HG03139 (cell line): ENCODE data around the gene LMBRD2.
"Not testable (repeated sequence)": the region's sequence is repeated elsewhere in the genome, so short reads cannot be mapped to it uniquely, and the experiment has no call there.

ENCODE experiments used
- ATAC-seq: cut with Tn5 transposase; IDR thresholded peaks from one replicate; pipeline ENCODE4 v1.9.1; 2021; ENCODE audit not compliant: unreplicated experiment

Gene LMBRD2

GRCh38 chr5:36162810-36163486 lies 11.3 kb upstream of the LMBRD2 start:
- ATAC-seq = no peak

GRCh38 chr5:36161361-36161760 lies 9.7 kb upstream of the LMBRD2 start:
- ATAC-seq = no peak

- no peak for ATAC-seq
Observed at GRCh38 chr5:36160617-36161016, 8.9 kb upstream of the LMBRD2 start.

GRCh38 chr5:36158144-36158543 lies 6.5 kb upstream of the LMBRD2 start:
- ATAC-seq = no peak

GRCh38 chr5:36156619-36157018 lies 4.9 kb upstream of the LMBRD2 start:
- ATAC-seq = no peak

- ATAC-seq = no peak
Observed at GRCh38 chr5:36156121-36156601, 4.5 kb upstream of the LMBRD2 start.

GRCh38 chr5:36155291-36155690 lies 3.6 kb upstream of the LMBRD2 start:
- ATAC-seq = no peak

- no peak for ATAC-seq
Observed at GRCh38 chr5:36153726-36154125, 2.0 kb upstream of the LMBRD2 start.

- ATAC-seq = no peak
Observed at GRCh38 chr5:36153298-36153677, 1.6 kb upstream of the LMBRD2 start.

GRCh38 chr5:36152324-36153297 lies 924 bp upstream of the LMBRD2 start:
- ATAC-seq = peak; percentile 1

GRCh38 chr5:36150676-36151433 lies 832 bp downstream of the LMBRD2 start:
- peak; percentile 20 for ATAC-seq

GRCh38 chr5:36147681-36148080 lies 4.0 kb downstream of the LMBRD2 start:
- ATAC-seq = no peak

- no peak for ATAC-seq
Observed at GRCh38 chr5:36146390-36146789, 5.3 kb downstream of the LMBRD2 start.

- ATAC-seq = no peak
Observed at GRCh38 chr5:36145311-36145710, 6.4 kb downstream of the LMBRD2 start.

GRCh38 chr5:36138900-36139683 lies 12.6 kb downstream of the LMBRD2 start:
- no peak for ATAC-seq

- no peak for ATAC-seq
Observed at GRCh38 chr5:36136581-36136980, 15.1 kb downstream of the LMBRD2 start.

- no peak for ATAC-seq
Observed at GRCh38 chr5:36135988-36136387, 15.7 kb downstream of the LMBRD2 start.

GRCh38 chr5:36133009-36133408 lies 18.7 kb downstream of the LMBRD2 start:
- not testable (repeated sequence) for ATAC-seq

GRCh38 chr5:36129666-36130065 lies 22.0 kb downstream of the LMBRD2 start:
- ATAC-seq = not testable (repeated sequence)

- no peak for ATAC-seq
Observed at GRCh38 chr5:36128795-36129194, 22.9 kb downstream of the LMBRD2 start.
